Stimulated activated CD8-positive, alpha-beta memory T cell treated with anti-CD3 and anti-CD28 coated beads, Interleukin-7, amount 100 ng/mL, for 48 hours (primary cell): ENCODE data around the gene ZACN.

Experiments
- DNase-seq, 2 donors: peaks; one replicate each; pipeline ENCODE4 v3.0.0-alpha.2; 2020; ENCODE audit warnings: low read depth in 1 of 2; ENCODE audit errors: extremely low read depth in 1 of 2

Gene ZACN

GRCh38 chr17:76130473-76130872 is 51.5 kb downstream of the ZACN start:
- no peak for DNase-seq

DNA sequence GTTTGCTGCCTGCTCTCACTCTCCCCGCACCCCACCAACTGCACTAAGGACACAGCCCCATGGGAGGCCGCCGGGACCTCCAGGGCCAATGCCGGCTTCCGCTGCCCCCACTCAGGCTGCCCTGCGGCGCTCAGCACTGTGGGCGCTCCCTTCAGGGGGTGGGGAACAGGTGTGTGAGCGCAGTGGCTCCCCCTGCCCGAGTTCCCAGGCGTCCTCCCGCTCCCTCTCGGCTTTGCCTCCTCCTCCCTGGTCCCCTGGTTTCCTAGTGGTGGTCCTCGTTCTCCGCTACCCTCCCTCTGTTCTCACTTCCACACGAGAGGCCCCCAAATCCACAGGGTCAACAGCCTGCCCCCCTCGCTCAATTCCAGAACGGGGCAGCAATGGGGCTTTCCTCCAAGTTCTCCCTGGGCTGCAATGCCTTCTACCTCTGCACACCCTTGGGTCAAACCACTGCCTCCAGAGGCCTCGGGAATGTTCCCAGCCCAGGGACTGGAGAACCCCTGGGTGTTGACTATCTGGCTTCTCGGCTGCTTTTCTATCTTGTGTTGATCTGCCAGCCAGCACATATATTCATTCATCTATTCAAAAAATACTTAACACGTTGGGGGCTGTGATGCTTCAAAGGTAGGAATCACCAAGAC is 52.2 kb downstream of the ZACN start:
- no peak for DNase-seq

DNA sequence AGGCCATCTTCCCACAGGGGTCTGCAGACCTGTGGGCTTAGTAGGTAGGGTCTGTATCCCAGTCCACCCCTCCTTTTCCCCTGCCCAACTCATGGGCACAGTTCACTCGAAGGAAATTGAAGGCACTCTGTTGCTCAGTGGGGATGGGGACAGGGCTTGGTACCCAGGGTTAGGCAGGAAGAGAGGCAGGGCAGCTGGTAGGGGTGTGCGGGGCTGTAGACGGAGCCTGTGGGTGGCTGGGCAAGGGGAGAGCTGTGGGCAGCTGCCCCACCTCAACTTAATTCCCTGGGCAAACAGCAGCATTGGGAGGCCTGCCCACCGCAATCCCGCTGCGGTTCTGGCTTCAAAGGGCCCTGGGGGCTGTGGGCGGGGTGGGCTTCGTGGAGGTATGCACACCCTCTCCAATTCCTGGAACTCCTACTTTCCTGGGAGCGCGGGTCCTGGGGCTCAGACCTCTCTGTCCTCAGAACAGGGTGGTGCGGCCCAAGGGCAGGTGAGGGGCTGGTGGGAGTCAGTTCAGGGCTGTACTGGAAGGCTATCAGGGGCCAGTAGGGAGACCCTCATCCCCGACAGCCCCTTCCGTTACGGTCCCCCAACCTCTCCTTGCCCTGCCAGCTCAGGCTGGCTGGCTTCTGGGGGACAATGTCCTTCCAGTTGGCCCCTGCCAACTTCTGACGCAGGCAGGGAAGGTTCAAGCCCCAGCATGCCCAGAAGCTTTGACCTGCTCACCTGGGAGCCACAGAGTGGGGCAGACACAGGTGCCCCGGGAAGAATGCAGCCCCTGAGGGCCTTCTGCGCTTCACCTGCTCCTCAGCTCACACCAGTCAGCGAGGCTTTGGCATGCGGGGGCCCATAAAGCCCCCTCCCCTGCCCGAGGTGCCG is 53.0 kb downstream of the ZACN start:
- DNase-seq = no peak
